IMR-90 (cell line): ENCODE data around the gene SETD6. TPM values are rescaled to one million over a fixed set of nuclear protein-coding genes. Genes with fewer than 3 reads are reported as not detected.

ENCODE experiments used
- ATAC-seq: fragments of 200-7000 bp; cut with Tn5 transposase; 2 replicates; pipeline ENCODE4 v1.9.1; 2020; ENCODE audit warnings: low read depth, mild to moderate bottlenecking, moderate library complexity
- BruUV-seq: library from RNA; stranded (reverse); fragments of 400-500 nt; replicated peaks from 2 replicates; lab custom pipeline; 2021; lab: Mats Ljungman, UMichigan
- CTCF ChIA-PET: fragments of 300-600 bp; formaldehyde crosslinking; extraction: SDS; loops from one replicate; lab custom pipeline; 2021; ENCODE audit warnings: antibody characterized with exemption; lab: Yijun Ruan, JAX
- POLR2A ChIA-PET: fragments of 300-600 bp; sonication (Branson Sonifier 250); formaldehyde crosslinking; loops from one replicate; lab custom pipeline; 2022; ENCODE audit warnings: antibody characterized with exemption; ENCODE audit not compliant: unreplicated experiment; lab: Charles Lee
- DNase-seq: peaks from one replicate; pipeline ENCODE4 v3.0.0; 2013
- H2AFZ ChIP-seq: replicated peaks from 2 replicates; pipeline ENCODE3; 2013; ENCODE audit warnings: low read length, mild to moderate bottlenecking; ENCODE audit not compliant: poor library complexity
- H2AK5ac ChIP-seq: 2 replicates; pipeline ENCODE4 v1.6.1; 2013; ENCODE audit warnings: low read depth, low read length, inconsistent platforms
- H2AK9ac ChIP-seq: replicated peaks from 2 replicates; pipeline ENCODE3; 2013; ENCODE audit warnings: mild to moderate bottlenecking, low read depth, low read length, moderate library complexity; ENCODE audit not compliant: poor library complexity
- H2BK120ac ChIP-seq: 2 replicates; pipeline ENCODE4 v1.6.1; 2013; ENCODE audit warnings: low read depth, low read length, inconsistent platforms
- H2BK15ac ChIP-seq: 3 replicates; pipeline ENCODE4 v1.6.1; 2013; ENCODE audit warnings: low read depth, low read length, inconsistent platforms
- H2BK20ac ChIP-seq: 2 replicates; pipeline ENCODE4 v1.6.1; 2013; ENCODE audit warnings: low read depth, mild to moderate bottlenecking, inconsistent platforms, low read length, moderate library complexity
- H2BK5ac ChIP-seq: 2 replicates; pipeline ENCODE4 v1.6.1; 2013; ENCODE audit warnings: mild to moderate bottlenecking, low read depth, low read length, inconsistent platforms; ENCODE audit not compliant: poor library complexity, severe bottlenecking
- H3K14ac ChIP-seq: replicated peaks from 2 replicates; pipeline ENCODE4 v1.6.1; 2013; ENCODE audit warnings: low read depth, low read length, inconsistent platforms
- H3K18ac ChIP-seq: 2 replicates; pipeline ENCODE4 v1.6.1; 2013; ENCODE audit warnings: low read depth, low read length, control low read depth
- H3K23ac ChIP-seq: 2 replicates; pipeline ENCODE4 v1.6.1; 2013; ENCODE audit warnings: low read depth, low read length, inconsistent platforms
- H3K27ac ChIP-seq: 2 replicates; pipeline ENCODE4 v1.5.1; 2013; ENCODE audit warnings: mild to moderate bottlenecking, control low read depth, low read length; ENCODE audit not compliant: insufficient read depth
- H3K27me3 ChIP-seq: 2 replicates; pipeline ENCODE4 v1.6.1; 2013; ENCODE audit warnings: low read length; ENCODE audit not compliant: control insufficient read depth, insufficient read depth
- H3K36me3 ChIP-seq: 2 replicates; pipeline ENCODE4 v1.6.1; 2013; ENCODE audit warnings: low read length, mixed read lengths; ENCODE audit not compliant: control insufficient read depth, insufficient read depth
- H3K4ac ChIP-seq: 2 replicates; pipeline ENCODE4 v1.6.1; 2013; ENCODE audit warnings: low read depth, low read length, inconsistent platforms
- H3K4me1 ChIP-seq: 2 replicates; pipeline ENCODE4 v1.6.1; 2013; ENCODE audit warnings: low read length, mixed read lengths; ENCODE audit not compliant: control insufficient read depth, insufficient read depth
- H3K4me2 ChIP-seq: 2 replicates; pipeline ENCODE4 v1.6.1; 2013; ENCODE audit warnings: low read depth, mild to moderate bottlenecking, control low read depth, low read length, moderate library complexity
- H3K4me3 ChIP-seq: 2 replicates; pipeline ENCODE4 v1.5.1; 2013; ENCODE audit warnings: low read depth, mild to moderate bottlenecking, control low read depth, low read length, moderate library complexity; ENCODE audit not compliant: insufficient read depth
- H3K56ac ChIP-seq: 2 replicates; pipeline ENCODE4 v1.6.1; 2013; ENCODE audit warnings: low read length, inconsistent platforms; ENCODE audit not compliant: insufficient read depth; ENCODE audit errors: extremely low read depth
- H3K79me1 ChIP-seq, 2 experiments: 2 replicates each; pipeline ENCODE4 v1.6.1; 2013; ENCODE audit warnings: low read length in 2 of 2, inconsistent platforms in 1 of 2, low read depth in 1 of 2
- H3K9ac ChIP-seq: 2 replicates; pipeline ENCODE4 v1.6.1; 2013; ENCODE audit warnings: low read depth, low read length, control low read depth
- H3K9me1 ChIP-seq: 2 replicates; pipeline ENCODE4 v1.6.1; 2013; ENCODE audit warnings: low read length, inconsistent platforms; ENCODE audit not compliant: insufficient read depth
- H3K9me3 ChIP-seq: 2 replicates; pipeline ENCODE4 v1.6.1; 2013; ENCODE audit warnings: low read length; ENCODE audit not compliant: control insufficient read depth, insufficient read depth
- H4K20me1 ChIP-seq: 2 replicates; pipeline ENCODE4 v1.6.1; 2013; ENCODE audit warnings: low read length, inconsistent platforms; ENCODE audit not compliant: insufficient read depth
- H4K5ac ChIP-seq: 2 replicates; pipeline ENCODE4 v1.6.1; 2013; ENCODE audit warnings: mild to moderate bottlenecking, low read depth, low read length, control low read depth
- H4K8ac ChIP-seq, 2 experiments: 2 replicates each; pipeline ENCODE4 v1.6.1; 2013; ENCODE audit warnings: low read depth in 2 of 2, low read length in 2 of 2, control low read depth in 1 of 2, inconsistent platforms in 1 of 2
- H4K91ac ChIP-seq: 2 replicates; pipeline ENCODE4 v1.6.1; 2013; ENCODE audit warnings: low read depth, low read length, inconsistent platforms; ENCODE audit not compliant: insufficient read depth
- BHLHE40 ChIP-seq: fragments of 150-350 bp; IDR thresholded peaks from 2 replicates; pipeline ENCODE4 v1.6.1; 2016; ENCODE audit warnings: mild to moderate bottlenecking, low read depth, low read length
- CHD1 ChIP-seq: IDR thresholded peaks from 2 replicates; pipeline ENCODE4 v1.6.1; 2012; ENCODE audit warnings: low read depth, low read length, improper control_type of control experiment
- NFE2L2 ChIP-seq: fragments of 150-350 bp; IDR thresholded peaks from 2 replicates; pipeline ENCODE4 v1.6.1; 2016; ENCODE audit warnings: low read depth, mild to moderate bottlenecking, low read length
- POLR2A ChIP-seq: IDR thresholded peaks from 2 replicates; pipeline ENCODE4 v1.6.1; 2012; ENCODE audit warnings: mild to moderate bottlenecking, low read depth, low read length
- WGBS, 2 experiments: methylation state at CpG; one replicate each; pipeline versions ENCODE4 v1.1.5 to v1.1.7; 2013; ENCODE audit warnings: missing lambda C conversion rate in 2 of 2; ENCODE audit not compliant: insufficient read length in 1 of 2; ENCODE audit errors: extremely low coverage in 2 of 2; 5-methylcytosine and 5-hydroxymethylcytosine counted together
- dilution Hi-C: fragments of 300-500 bp; cut with HindIII; formaldehyde crosslinking; loops from one replicate; pipeline ENCODE4 v1.14.3; 2018; ENCODE audit warnings: low sequenced_read_pairs; ENCODE audit not compliant: unreplicated experiment
- in situ Hi-C: fragments of 300-500 bp; cut with MboI; formaldehyde crosslinking; loops from 3 replicates; pipeline ENCODE4 v1.14.3; 2019; ENCODE audit warnings: low sequenced_read_pairs, inconsistent platforms, mixed read lengths
- intact Hi-C: fragments of 100-400 bp; cut with micrococcal nuclease; formaldehyde crosslinking; loops from 2 replicates; pipeline ENCODE4 v1.10.0; 2022
- polyA plus RNA-seq, 3 experiments: library from polyadenylated mRNA; depleted of rRNA; stranded (reverse); fragments of >200 nt; gene quantifications; 2 replicates each; pipeline ENCODE4 v1.2.3, GENCODE V29; 2012; ENCODE audit warnings: low replicate concordance in 1 of 3
- total RNA-seq: library from RNA; depleted of rRNA; stranded (reverse); fragments of >200 nt; gene quantifications from 2 replicates; pipeline ENCODE4 v1.2.3, GENCODE V29; 2012
- TF ChIP-seq, protein P1 (sequence below): fragments of 150-350 bp; IDR thresholded peaks from 2 replicates; pipeline ENCODE4 v1.6.1; 2016; ENCODE audit warnings: low read depth, mild to moderate bottlenecking, low read length, moderate library complexity, borderline replicate concordance

Gene SETD6
- total and polyA plus RNA-seq, 2 of the 4 experiments (the other 2 are of a cell fraction) = 3.2 to 6.4 TPM

DNA sequence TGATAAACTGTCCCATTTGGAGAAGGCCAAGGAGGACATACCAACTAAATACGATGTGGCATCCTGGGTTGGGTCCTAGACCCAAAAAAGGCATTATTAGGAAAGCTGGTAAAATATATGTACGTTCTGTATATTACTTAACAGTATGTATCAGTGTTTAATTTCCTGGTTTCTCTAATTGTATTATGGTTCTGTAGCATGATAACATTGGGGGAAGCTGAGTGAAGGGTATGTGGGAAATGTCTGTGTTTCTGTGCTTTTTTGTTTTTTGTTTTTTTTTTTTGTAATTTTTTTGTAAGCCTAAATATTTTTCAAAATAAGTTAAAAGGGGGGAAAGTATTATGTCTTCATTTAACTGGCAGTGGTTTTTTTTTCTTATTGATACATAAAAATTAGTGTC is 36.9 kb upstream of the SETD6 start:
- Histone ChIP-seq H3K79me1 (no peaks in the 10 kb centered on the region), H2BK120ac (no peak overlapping the region), H3K18ac (no peak overlapping the region), H3K9me1 (no peaks in the 10 kb centered on the region), H2AK5ac (no peak overlapping the region), H2AK9ac (no peak overlapping the region), H3K4ac (no peak overlapping the region), H3K9me3 (no peaks in the 10 kb centered on the region), H3K4me1 (no peaks in the 10 kb centered on the region), H3K36me3 (no peaks in the 10 kb centered on the region), H2BK5ac (no peak overlapping the region), H3K4me2 (no peak overlapping the region), H4K20me1 (no peaks in the 10 kb centered on the region), H2BK20ac (no peak overlapping the region), H3K27ac (no peak overlapping the region), H4K8ac (no peak overlapping the region), H3K9ac (no peak overlapping the region), H3K4me3 (no peak overlapping the region), H3K27me3 (peaks cover 24% of the 10 kb centered on the region), H3K56ac (no peak overlapping the region), H2BK15ac (no peak overlapping the region), H4K91ac (no peak overlapping the region), H3K14ac (no peak overlapping the region), H4K5ac (no peak overlapping the region), H3K23ac (no peak overlapping the region), H2AFZ (no peak overlapping the region)
- DNase-seq = no peak
- ChIA-PET POLR2A (no interaction called here), CTCF (interaction anchor here (1.3 kb wide), 1 partner anchor 142 kb away, joined by 5 read pairs; no protein-coding TSS in a partner anchor)
- WGBS, 2 experiments = no CpG with 5 or more reads among the region's 2 CpGs
- intact Hi-C loops = no loop called here
- in situ Hi-C loops = no loop called here
- no TSS peak for BruUV-seq
- TF ChIP-seq CHD1 (no peak), BHLHE40 (no peak), NFE2L2 (no peak), POLR2A (no peak)
- TF ChIP-seq, protein P1, sequence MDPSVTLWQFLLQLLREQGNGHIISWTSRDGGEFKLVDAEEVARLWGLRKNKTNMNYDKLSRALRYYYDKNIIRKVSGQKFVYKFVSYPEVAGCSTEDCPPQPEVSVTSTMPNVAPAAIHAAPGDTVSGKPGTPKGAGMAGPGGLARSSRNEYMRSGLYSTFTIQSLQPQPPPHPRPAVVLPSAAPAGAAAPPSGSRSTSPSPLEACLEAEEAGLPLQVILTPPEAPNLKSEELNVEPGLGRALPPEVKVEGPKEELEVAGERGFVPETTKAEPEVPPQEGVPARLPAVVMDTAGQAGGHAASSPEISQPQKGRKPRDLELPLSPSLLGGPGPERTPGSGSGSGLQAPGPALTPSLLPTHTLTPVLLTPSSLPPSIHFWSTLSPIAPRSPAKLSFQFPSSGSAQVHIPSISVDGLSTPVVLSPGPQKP = no peak
- no peak for ATAC-seq
- dilution Hi-C loops = no loop called here
